Cardiac muscle cell (in vitro differentiated cells and primary cell): ENCODE data around the gene MELTF. TPM values are rescaled to one million over a fixed set of nuclear protein-coding genes. Genes with fewer than 3 reads are reported as not detected.

Experiments
- DNase-seq, 2 donors: peaks; one replicate each; pipeline versions ENCODE4 v3.0.0 to v3.0.0-alpha.2; 2010 to 2017; ENCODE audit warnings: low read depth in 1 of 2, low spot score in 1 of 2
- H3K27ac ChIP-seq: fragments of 200-600 bp; sonication (generic); 2 replicates; pipeline ENCODE4 v1.5.1; 2016
- H3K27me3 ChIP-seq: fragments of 200-600 bp; sonication (generic); 2 replicates; pipeline ENCODE4 v1.6.0; 2016; ENCODE audit warnings: control low read depth
- H3K36me3 ChIP-seq: fragments of 200-600 bp; sonication (generic); 2 replicates; pipeline ENCODE4 v1.5.1; 2016; ENCODE audit warnings: control low read depth
- H3K4me1 ChIP-seq: fragments of 200-600 bp; sonication (generic); 2 replicates; pipeline ENCODE4 v1.8.1; 2017; ENCODE audit warnings: low read depth, mild to moderate bottlenecking, mixed run types
- H3K4me3 ChIP-seq: fragments of 200-600 bp; sonication (generic); 2 replicates; pipeline ENCODE4 v1.5.1; 2016; ENCODE audit warnings: mild to moderate bottlenecking
- H3K9me3 ChIP-seq: fragments of 200-600 bp; sonication (generic); 2 replicates; pipeline ENCODE4 v1.5.1; 2017; ENCODE audit warnings: low read depth, mild to moderate bottlenecking, control low read depth
- CTCF ChIP-seq: IDR thresholded peaks from 2 replicates; pipeline ENCODE4 v1.5.1; 2012; ENCODE audit warnings: low read depth, mild to moderate bottlenecking, low read length
- polyA plus RNA-seq: library from polyadenylated mRNA; unstranded; fragments of >200 nt; fragmentation: Nextera tagmentation; extraction: Ambion mirVana; gene quantifications from 2 replicates; pipeline ENCODE4 v1.2.1, GENCODE V29; 2016
- total RNA-seq: library from RNA; depleted of rRNA; stranded (reverse); fragments of >200 nt; gene quantifications from 2 replicates; pipeline ENCODE4 v1.2.3, GENCODE V29; 2016

Gene MELTF
- total and polyA plus RNA-seq, 2 experiments from 2014 or later: 12.0 to 17.8 TPM

- no peak for DNase-seq
- Histone ChIP-seq H3K9me3 (no peaks in the 10 kb centered on the region), H3K4me1 (peaks cover 3% of the 10 kb centered on the region), H3K27me3 (no peaks in the 10 kb centered on the region), H3K27ac (no peak overlapping the region), H3K36me3 (no peaks in the 10 kb centered on the region), H3K4me3 (no peak overlapping the region)
- TF ChIP-seq CTCF: no peak
Observed at GRCh38 chr3:197001106-197001971, 28.3 kb downstream of the MELTF start.

- no peaks in the 10 kb centered on the region for H3K9me3 ChIP-seq
- peak in 1 of 2 donors; percentile 18 for DNase-seq
- TF ChIP-seq CTCF: no peak
- H3K4me1 ChIP-seq: peaks cover 3% of the 10 kb centered on the region
- no peaks in the 10 kb centered on the region for H3K36me3 ChIP-seq
- H3K27ac ChIP-seq: no peak overlapping the region
- no peak overlapping the region for H3K4me3 ChIP-seq
- H3K27me3 ChIP-seq: no peaks in the 10 kb centered on the region
Observed at GRCh38 chr3:197000211-197000610, 29.4 kb downstream of the MELTF start.

- Histone ChIP-seq H3K4me1 (peaks cover 3% of the 10 kb centered on the region), H3K4me3 (no peak overlapping the region), H3K27ac (no peak overlapping the region), H3K27me3 (no peaks in the 10 kb centered on the region), H3K9me3 (no peaks in the 10 kb centered on the region), H3K36me3 (no peaks in the 10 kb centered on the region)
- no peak for TF ChIP-seq CTCF
- DNase-seq: no peak
Observed at GRCh38 chr3:196998966-196999760, 30.5 kb downstream of the MELTF start.

GRCh38 chr3:196997311-196997710, 32.3 kb downstream of the MELTF start:
- H3K27ac ChIP-seq: no peak overlapping the region
- no peak overlapping the region for H3K4me3 ChIP-seq
- no peaks in the 10 kb centered on the region for H3K4me1 ChIP-seq
- H3K36me3 ChIP-seq: no peaks in the 10 kb centered on the region
- no peak for TF ChIP-seq CTCF
- no peak for DNase-seq
- no peaks in the 10 kb centered on the region for H3K27me3 ChIP-seq
- no peaks in the 10 kb centered on the region for H3K9me3 ChIP-seq

- no peak for TF ChIP-seq CTCF
- H3K9me3 ChIP-seq: no peaks in the 10 kb centered on the region
- no peaks in the 10 kb centered on the region for H3K4me1 ChIP-seq
- H3K36me3 ChIP-seq: no peaks in the 10 kb centered on the region
- DNase-seq: no peak
- H3K27ac ChIP-seq: no peak overlapping the region
- H3K4me3 ChIP-seq: no peak overlapping the region
- no peaks in the 10 kb centered on the region for H3K27me3 ChIP-seq
Observed at GRCh38 chr3:196996454-196997265, 33.0 kb downstream of the MELTF start.
